ENCODE measurements around the gene CEP290.
"Not testable (repeated sequence)": the region's sequence is repeated elsewhere in the genome, so short reads cannot be mapped to it uniquely, and the experiment has no call there.

Gene CEP290

GRCh38 chr12:88036353-88036965 lies 105.4 kb downstream of the CEP290 start:
- Histone ChIP-seq H3K4me3 (ENCODE audit: low read depth in 1 of 2, low read length in 2 of 2) (peak overlapping the region; percentile 83 to 96), H3K27me3 (ENCODE audit: low read depth, low read length) (no peaks in the 10 kb centered on the region), H3K36me3 (ENCODE audit: control insufficient read depth in 1 of 2, insufficient read depth in 2 of 2, low read length in 2 of 2) (no peaks in the 10 kb centered on the region), H3K27ac (ENCODE audit: low read length) (no peak overlapping the region), H3K9me3 (ENCODE audit: control insufficient read depth in 1 of 2, low read length in 2 of 2) (no peaks in the 10 kb centered on the region), H3K4me1 (ENCODE audit: control insufficient read depth in 1 of 2, insufficient read depth in 2 of 2, low read length in 2 of 2) (peaks cover 18 to 20% of the 10 kb centered on the region in 2 donors)

- Histone ChIP-seq H3K36me3 (ENCODE audit: control insufficient read depth in 1 of 2, insufficient read depth in 2 of 2, low read length in 2 of 2) (no peaks in the 10 kb centered on the region), H3K4me1 (ENCODE audit: control insufficient read depth in 1 of 2, insufficient read depth in 2 of 2, low read length in 2 of 2) (peaks cover 18 to 20% of the 10 kb centered on the region in 2 donors), H3K27ac (ENCODE audit: low read length) (peak overlapping the region; percentile 65), H3K27me3 (ENCODE audit: low read depth, low read length) (no peaks in the 10 kb centered on the region), H3K9me3 (ENCODE audit: control insufficient read depth in 1 of 2, low read length in 2 of 2) (no peaks in the 10 kb centered on the region), H3K4me3 (ENCODE audit: low read depth in 1 of 2, low read length in 2 of 2) (peak overlapping the region; percentile 83 to 96)
These were observed 106.0 kb downstream of the CEP290 start for GRCh38 chr12:88035907-88036289.

GRCh38 chr12:88035271-88035906 lies 106.5 kb downstream of the CEP290 start:
- peaks cover 18 to 19% of the 10 kb centered on the region in 2 donors for H3K4me1 ChIP-seq (ENCODE audit: control insufficient read depth in 1 of 2, insufficient read depth in 2 of 2, low read length in 2 of 2)
- H3K9me3 ChIP-seq (ENCODE audit: control insufficient read depth in 1 of 2, low read length in 2 of 2) = no peaks in the 10 kb centered on the region
- no peaks in the 10 kb centered on the region for H3K36me3 ChIP-seq (ENCODE audit: control insufficient read depth in 1 of 2, insufficient read depth in 2 of 2, low read length in 2 of 2)
- H3K27me3 ChIP-seq (ENCODE audit: low read depth, low read length) = no peaks in the 10 kb centered on the region
- H3K27ac ChIP-seq (ENCODE audit: low read length) = peak overlapping the region; percentile 65
- H3K4me3 ChIP-seq (ENCODE audit: low read depth in 1 of 2, low read length in 2 of 2) = peak overlapping the region; percentile 83 to 96

- H3K4me3 ChIP-seq (ENCODE audit: low read depth in 1 of 2, low read length in 2 of 2); H3K9me3 ChIP-seq (ENCODE audit: control insufficient read depth in 1 of 2, low read length in 2 of 2); H3K27me3 ChIP-seq (ENCODE audit: low read depth, low read length); H3K4me1 ChIP-seq (ENCODE audit: control insufficient read depth in 1 of 2, insufficient read depth in 2 of 2, low read length in 2 of 2); H3K27ac ChIP-seq (ENCODE audit: low read length); H3K36me3 ChIP-seq (ENCODE audit: control insufficient read depth in 1 of 2, insufficient read depth in 2 of 2, low read length in 2 of 2): not testable (repeated sequence)
These were observed 110.7 kb downstream of the CEP290 start for GRCh38 chr12:88031161-88031560.

- Histone ChIP-seq H3K36me3 (ENCODE audit: control insufficient read depth in 1 of 2, insufficient read depth in 2 of 2, low read length in 2 of 2) (no peaks in the 10 kb centered on the region), H3K4me1 (ENCODE audit: control insufficient read depth in 1 of 2, insufficient read depth in 2 of 2, low read length in 2 of 2) (no peaks in the 10 kb centered on the region), H3K9me3 (ENCODE audit: control insufficient read depth in 1 of 2, low read length in 2 of 2) (no peaks in the 10 kb centered on the region), H3K4me3 (ENCODE audit: low read depth in 1 of 2, low read length in 2 of 2) (no peak within 1 kb of the TSS), H3K27ac (ENCODE audit: low read length) (no peak within 1 kb of the TSS), H3K27me3 (ENCODE audit: low read depth, low read length) (no peaks in the 10 kb centered on the region)
These were observed 112.7 kb downstream of the CEP290 start, which contains the start of gene C12orf50 for GRCh38 chr12:88029093-88029665. C12orf50 (minus strand) TSS chr12:88029401; CDS start chr12:88026962, 2,439 bp downstream.

- Histone ChIP-seq H3K36me3 (ENCODE audit: control insufficient read depth in 1 of 2, insufficient read depth in 2 of 2, low read length in 2 of 2) (no peaks in the 10 kb centered on the region), H3K27me3 (ENCODE audit: low read depth, low read length) (no peaks in the 10 kb centered on the region), H3K27ac (ENCODE audit: low read length) (no peak overlapping the region), H3K9me3 (ENCODE audit: control insufficient read depth in 1 of 2, low read length in 2 of 2) (no peaks in the 10 kb centered on the region), H3K4me3 (ENCODE audit: low read depth in 1 of 2, low read length in 2 of 2) (no peak overlapping the region), H3K4me1 (ENCODE audit: control insufficient read depth in 1 of 2, insufficient read depth in 2 of 2, low read length in 2 of 2) (no peaks in the 10 kb centered on the region)
These were observed 115.7 kb downstream of the CEP290 start for GRCh38 chr12:88026196-88026595.

GRCh38 chr12:88017964-88018363 lies 123.9 kb downstream of the CEP290 start:
- Histone ChIP-seq H3K4me3 (ENCODE audit: low read depth in 1 of 2, low read length in 2 of 2) (no peak overlapping the region), H3K27me3 (ENCODE audit: low read depth, low read length) (no peaks in the 10 kb centered on the region), H3K4me1 (ENCODE audit: control insufficient read depth in 1 of 2, insufficient read depth in 2 of 2, low read length in 2 of 2) (no peaks in the 10 kb centered on the region), H3K9me3 (ENCODE audit: control insufficient read depth in 1 of 2, low read length in 2 of 2) (peaks cover 0 to 4% of the 10 kb centered on the region in 2 donors), H3K36me3 (ENCODE audit: control insufficient read depth in 1 of 2, insufficient read depth in 2 of 2, low read length in 2 of 2) (no peaks in the 10 kb centered on the region), H3K27ac (ENCODE audit: low read length) (no peak overlapping the region)

GRCh38 chr12:88015825-88016224 lies 126.1 kb downstream of the CEP290 start:
- Histone ChIP-seq H3K4me3 (ENCODE audit: low read depth in 1 of 2, low read length in 2 of 2) (no peak overlapping the region), H3K4me1 (ENCODE audit: control insufficient read depth in 1 of 2, insufficient read depth in 2 of 2, low read length in 2 of 2) (no peaks in the 10 kb centered on the region), H3K9me3 (ENCODE audit: control insufficient read depth in 1 of 2, low read length in 2 of 2) (peaks cover 0 to 4% of the 10 kb centered on the region in 2 donors), H3K27ac (ENCODE audit: low read length) (no peak overlapping the region), H3K27me3 (ENCODE audit: low read depth, low read length) (no peaks in the 10 kb centered on the region), H3K36me3 (ENCODE audit: control insufficient read depth in 1 of 2, insufficient read depth in 2 of 2, low read length in 2 of 2) (no peaks in the 10 kb centered on the region)

- Histone ChIP-seq H3K4me1 (ENCODE audit: control insufficient read depth in 1 of 2, insufficient read depth in 2 of 2, low read length in 2 of 2) (no peaks in the 10 kb centered on the region), H3K36me3 (ENCODE audit: control insufficient read depth in 1 of 2, insufficient read depth in 2 of 2, low read length in 2 of 2) (no peaks in the 10 kb centered on the region), H3K27ac (ENCODE audit: low read length) (no peak overlapping the region), H3K9me3 (ENCODE audit: control insufficient read depth in 1 of 2, low read length in 2 of 2) (no peaks in the 10 kb centered on the region), H3K27me3 (ENCODE audit: low read depth, low read length) (no peaks in the 10 kb centered on the region), H3K4me3 (ENCODE audit: low read depth in 1 of 2, low read length in 2 of 2) (no peak overlapping the region)
These were observed 130.1 kb downstream of the CEP290 start for GRCh38 chr12:88011755-88012154.

- Histone ChIP-seq H3K36me3 (ENCODE audit: control insufficient read depth in 1 of 2, insufficient read depth in 2 of 2, low read length in 2 of 2) (no peaks in the 10 kb centered on the region), H3K4me1 (ENCODE audit: control insufficient read depth in 1 of 2, insufficient read depth in 2 of 2, low read length in 2 of 2) (no peaks in the 10 kb centered on the region), H3K9me3 (ENCODE audit: control insufficient read depth in 1 of 2, low read length in 2 of 2) (peaks cover 0 to 4% of the 10 kb centered on the region in 2 donors), H3K27ac (ENCODE audit: low read length) (no peak overlapping the region), H3K27me3 (ENCODE audit: low read depth, low read length) (no peaks in the 10 kb centered on the region), H3K4me3 (ENCODE audit: low read depth in 1 of 2, low read length in 2 of 2) (no peak overlapping the region)
These were observed 135.5 kb downstream of the CEP290 start for GRCh38 chr12:88006351-88006750.

- Histone ChIP-seq H3K36me3 (ENCODE audit: control insufficient read depth in 1 of 2, insufficient read depth in 2 of 2, low read length in 2 of 2) (no peaks in the 10 kb centered on the region), H3K9me3 (ENCODE audit: control insufficient read depth in 1 of 2, low read length in 2 of 2) (peaks cover 0 to 4% of the 10 kb centered on the region in 2 donors), H3K4me1 (ENCODE audit: control insufficient read depth in 1 of 2, insufficient read depth in 2 of 2, low read length in 2 of 2) (no peaks in the 10 kb centered on the region), H3K27ac (ENCODE audit: low read length) (no peak overlapping the region), H3K4me3 (ENCODE audit: low read depth in 1 of 2, low read length in 2 of 2) (no peak overlapping the region), H3K27me3 (ENCODE audit: low read depth, low read length) (no peaks in the 10 kb centered on the region)
These were observed 140.6 kb downstream of the CEP290 start for GRCh38 chr12:88001327-88001726.
